A549 (cell line): ENCODE measurements around the gene MAML3.

Experiments used
- CBX2 ChIP-seq: fragments of 200-600 bp; sonication (generic); IDR thresholded peaks from 2 replicates; pipeline ENCODE4 v1.6.1; 2016; ENCODE audit warnings: low read depth, mild to moderate bottlenecking, borderline replicate concordance
- JUNB ChIP-seq: fragments of >200 bp; sonication (Bioruptor Twin); formaldehyde crosslinking; IDR thresholded peaks from 2 replicates; pipeline ENCODE4 v1.6.1; 2016
- MAFK ChIP-seq: fragments of 450-650 bp; IDR thresholded peaks from 2 replicates; pipeline ENCODE4 v1.6.1; 2014; ENCODE audit not compliant: partially characterized antibody
- MYC ChIP-seq: IDR thresholded peaks from 2 replicates; pipeline ENCODE4 v1.6.1; 2012; ENCODE audit warnings: mild to moderate bottlenecking, inconsistent platforms, low read length, improper control_type of control experiment, borderline replicate concordance
- NR3C1 ChIP-seq: fragments of >200 bp; sonication (Bioruptor Twin); formaldehyde crosslinking; IDR thresholded peaks from 3 replicates; pipeline ENCODE4 v1.6.1; 2017
- POLR2A ChIP-seq: IDR thresholded peaks from 2 replicates; pipeline ENCODE4 v1.6.1; 2012; ENCODE audit warnings: mild to moderate bottlenecking, low read length
- POLR2AphosphoS2 ChIP-seq: conservative IDR thresholded peaks from 2 replicates; pipeline ENCODE4 v1.6.1; 2012; ENCODE audit warnings: low read length, improper control_type of control experiment, inconsistent platforms
- RFX5 ChIP-seq: fragments of 450-650 bp; IDR thresholded peaks from 2 replicates; pipeline ENCODE4 v1.7.1; 2014; ENCODE audit warnings: antibody characterized with exemption, mild to moderate bottlenecking, moderate library complexity
- SMC3 ChIP-seq: fragments of >200 bp; sonication (Bioruptor Twin); formaldehyde crosslinking; IDR thresholded peaks from 3 replicates; pipeline ENCODE4 v1.6.1; 2018; ENCODE audit warnings: inconsistent platforms
- ZFP36 ChIP-seq: fragments of 450-650 bp; IDR thresholded peaks from 2 replicates; pipeline ENCODE4 v1.6.1; 2014; ENCODE audit warnings: borderline replicate concordance; ENCODE audit not compliant: partially characterized antibody
- TF ChIP-seq, protein P1 (sequence below): fragments of >200 bp; sonication (Bioruptor Twin); formaldehyde crosslinking; IDR thresholded peaks from 3 replicates; pipeline ENCODE4 v1.5.1; 2016
- TF ChIP-seq, protein P2 (sequence below): IDR thresholded peaks from 2 replicates; pipeline ENCODE4 v1.6.1; 2012
- TF ChIP-seq, protein P3 (sequence below): fragments of 200-600 bp; sonication (generic); IDR thresholded peaks from 2 replicates; pipeline ENCODE4 v1.6.1; 2016; ENCODE audit warnings: antibody characterized with exemption, mild to moderate bottlenecking, moderate library complexity
- TF ChIP-seq, protein P4 (sequence below): fragments of 450-650 bp; IDR thresholded peaks from 2 replicates; pipeline ENCODE4 v1.6.1; 2014; ENCODE audit warnings: antibody characterized with exemption

DNA sequence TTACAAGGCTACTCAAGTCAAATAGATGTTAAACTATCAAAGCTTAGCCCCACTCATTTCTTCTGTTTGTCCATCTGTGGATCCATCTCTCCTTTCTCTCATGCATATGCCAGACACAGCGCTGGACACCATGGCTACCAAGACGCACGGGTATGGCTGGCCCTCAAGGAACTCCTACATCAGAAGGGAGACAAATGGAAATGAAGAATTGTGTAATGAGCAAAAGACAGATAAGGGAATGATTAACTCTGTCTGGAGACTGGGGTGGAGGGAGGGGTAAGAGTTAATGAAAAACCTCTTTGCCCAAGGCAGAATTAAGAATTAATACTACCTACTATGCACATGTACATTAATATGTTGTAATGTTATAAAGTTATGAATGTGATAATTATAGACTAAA lies 400.3 kb downstream of the MAML3 start:
- TF ChIP-seq, protein P1, sequence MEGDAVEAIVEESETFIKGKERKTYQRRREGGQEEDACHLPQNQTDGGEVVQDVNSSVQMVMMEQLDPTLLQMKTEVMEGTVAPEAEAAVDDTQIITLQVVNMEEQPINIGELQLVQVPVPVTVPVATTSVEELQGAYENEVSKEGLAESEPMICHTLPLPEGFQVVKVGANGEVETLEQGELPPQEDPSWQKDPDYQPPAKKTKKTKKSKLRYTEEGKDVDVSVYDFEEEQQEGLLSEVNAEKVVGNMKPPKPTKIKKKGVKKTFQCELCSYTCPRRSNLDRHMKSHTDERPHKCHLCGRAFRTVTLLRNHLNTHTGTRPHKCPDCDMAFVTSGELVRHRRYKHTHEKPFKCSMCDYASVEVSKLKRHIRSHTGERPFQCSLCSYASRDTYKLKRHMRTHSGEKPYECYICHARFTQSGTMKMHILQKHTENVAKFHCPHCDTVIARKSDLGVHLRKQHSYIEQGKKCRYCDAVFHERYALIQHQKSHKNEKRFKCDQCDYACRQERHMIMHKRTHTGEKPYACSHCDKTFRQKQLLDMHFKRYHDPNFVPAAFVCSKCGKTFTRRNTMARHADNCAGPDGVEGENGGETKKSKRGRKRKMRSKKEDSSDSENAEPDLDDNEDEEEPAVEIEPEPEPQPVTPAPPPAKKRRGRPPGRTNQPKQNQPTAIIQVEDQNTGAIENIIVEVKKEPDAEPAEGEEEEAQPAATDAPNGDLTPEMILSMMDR: no peak
- TF ChIP-seq, protein P2, sequence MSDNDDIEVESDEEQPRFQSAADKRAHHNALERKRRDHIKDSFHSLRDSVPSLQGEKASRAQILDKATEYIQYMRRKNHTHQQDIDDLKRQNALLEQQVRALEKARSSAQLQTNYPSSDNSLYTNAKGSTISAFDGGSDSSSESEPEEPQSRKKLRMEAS: no peak
- TF ChIP-seq POLR2AphosphoS2 (no peak), POLR2A (no peak), SMC3 (no peak), ZFP36 (no peak), NR3C1 (no peak), MAFK (no peak), CBX2 (no peak), RFX5 (no peak), MYC (no peak), JUNB (no peak)
- TF ChIP-seq, protein P3, sequence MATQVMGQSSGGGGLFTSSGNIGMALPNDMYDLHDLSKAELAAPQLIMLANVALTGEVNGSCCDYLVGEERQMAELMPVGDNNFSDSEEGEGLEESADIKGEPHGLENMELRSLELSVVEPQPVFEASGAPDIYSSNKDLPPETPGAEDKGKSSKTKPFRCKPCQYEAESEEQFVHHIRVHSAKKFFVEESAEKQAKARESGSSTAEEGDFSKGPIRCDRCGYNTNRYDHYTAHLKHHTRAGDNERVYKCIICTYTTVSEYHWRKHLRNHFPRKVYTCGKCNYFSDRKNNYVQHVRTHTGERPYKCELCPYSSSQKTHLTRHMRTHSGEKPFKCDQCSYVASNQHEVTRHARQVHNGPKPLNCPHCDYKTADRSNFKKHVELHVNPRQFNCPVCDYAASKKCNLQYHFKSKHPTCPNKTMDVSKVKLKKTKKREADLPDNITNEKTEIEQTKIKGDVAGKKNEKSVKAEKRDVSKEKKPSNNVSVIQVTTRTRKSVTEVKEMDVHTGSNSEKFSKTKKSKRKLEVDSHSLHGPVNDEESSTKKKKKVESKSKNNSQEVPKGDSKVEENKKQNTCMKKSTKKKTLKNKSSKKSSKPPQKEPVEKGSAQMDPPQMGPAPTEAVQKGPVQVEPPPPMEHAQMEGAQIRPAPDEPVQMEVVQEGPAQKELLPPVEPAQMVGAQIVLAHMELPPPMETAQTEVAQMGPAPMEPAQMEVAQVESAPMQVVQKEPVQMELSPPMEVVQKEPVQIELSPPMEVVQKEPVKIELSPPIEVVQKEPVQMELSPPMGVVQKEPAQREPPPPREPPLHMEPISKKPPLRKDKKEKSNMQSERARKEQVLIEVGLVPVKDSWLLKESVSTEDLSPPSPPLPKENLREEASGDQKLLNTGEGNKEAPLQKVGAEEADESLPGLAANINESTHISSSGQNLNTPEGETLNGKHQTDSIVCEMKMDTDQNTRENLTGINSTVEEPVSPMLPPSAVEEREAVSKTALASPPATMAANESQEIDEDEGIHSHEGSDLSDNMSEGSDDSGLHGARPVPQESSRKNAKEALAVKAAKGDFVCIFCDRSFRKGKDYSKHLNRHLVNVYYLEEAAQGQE: no peak
- TF ChIP-seq, protein P4, sequence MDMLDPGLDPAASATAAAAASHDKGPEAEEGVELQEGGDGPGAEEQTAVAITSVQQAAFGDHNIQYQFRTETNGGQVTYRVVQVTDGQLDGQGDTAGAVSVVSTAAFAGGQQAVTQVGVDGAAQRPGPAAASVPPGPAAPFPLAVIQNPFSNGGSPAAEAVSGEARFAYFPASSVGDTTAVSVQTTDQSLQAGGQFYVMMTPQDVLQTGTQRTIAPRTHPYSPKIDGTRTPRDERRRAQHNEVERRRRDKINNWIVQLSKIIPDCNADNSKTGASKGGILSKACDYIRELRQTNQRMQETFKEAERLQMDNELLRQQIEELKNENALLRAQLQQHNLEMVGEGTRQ: no peak
